PFSK-1 (cell line): ENCODE measurements around the gene PPIC.

Experiments used
- FOXP2 ChIP-seq: optimal IDR thresholded peaks from 2 replicates; pipeline ENCODE3; 2011; ENCODE audit warnings: borderline replicate concordance, control low read depth, inconsistent platforms; ENCODE audit not compliant: insufficient read depth; ENCODE audit errors: extremely low read length, extremely low read depth
- POLR2AphosphoS5 ChIP-seq: IDR thresholded peaks from 2 replicates; pipeline ENCODE4 v1.6.1; 2012; ENCODE audit warnings: low read depth, mild to moderate bottlenecking, control low read depth, low read length, moderate library complexity
- SIN3A ChIP-seq: IDR thresholded peaks from 2 replicates; pipeline ENCODE4 v1.6.1; 2012; ENCODE audit warnings: mild to moderate bottlenecking, low read length, moderate library complexity, borderline replicate concordance; ENCODE audit not compliant: insufficient read depth
- TAF1 ChIP-seq: IDR thresholded peaks from 2 replicates; pipeline ENCODE4 v1.6.1; 2012; ENCODE audit warnings: low read length, control low read depth, borderline replicate concordance; ENCODE audit not compliant: insufficient read depth
- TF ChIP-seq, protein P1 (sequence below), 2 experiments: IDR thresholded peaks; 2 replicates each; pipeline versions ENCODE4 v1.6.1 to v1.8.0; 2011 to 2012; ENCODE audit warnings: low read depth in 2 of 2, low read length in 2 of 2, control low read depth in 1 of 2, inconsistent platforms in 1 of 2, mild to moderate bottlenecking in 1 of 2, moderate library complexity in 1 of 2; ENCODE audit not compliant: insufficient read depth in 1 of 2

The PPIC gene

DNA sequence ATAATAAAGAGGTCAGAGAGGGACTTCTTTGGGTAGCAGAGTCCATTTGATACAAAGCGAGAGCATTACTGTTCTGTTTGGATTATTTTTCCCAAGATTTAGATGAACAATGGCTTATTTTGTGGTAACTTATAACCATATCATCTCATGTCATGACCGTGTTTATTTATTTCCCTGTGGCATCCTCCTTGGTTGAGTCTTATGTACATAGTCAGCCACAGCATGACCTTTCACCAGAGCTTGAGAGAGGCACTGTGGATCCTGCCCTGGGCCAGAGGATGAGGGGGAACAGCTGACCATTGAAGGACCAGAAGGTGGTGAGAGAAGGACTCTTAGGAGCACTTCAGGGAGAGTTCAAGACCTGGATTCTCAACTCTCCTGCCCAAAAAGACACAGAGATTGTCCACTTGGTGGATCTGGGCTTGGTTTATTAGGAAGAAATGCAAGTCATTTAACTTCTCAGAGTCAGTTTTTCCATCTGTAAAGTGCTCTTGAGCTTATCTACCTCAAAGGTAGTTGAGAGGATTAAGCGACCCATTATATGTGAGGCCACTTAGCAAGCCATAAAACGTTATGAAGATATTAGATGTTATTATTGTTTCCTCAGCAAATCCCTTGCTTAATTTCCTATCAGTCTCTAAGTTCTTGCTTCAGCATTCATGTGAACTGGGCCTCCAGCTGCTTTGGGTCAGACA, 51.4 kb downstream of the PPIC start:
- no peak for TF ChIP-seq TAF1
- TF ChIP-seq, protein P1, sequence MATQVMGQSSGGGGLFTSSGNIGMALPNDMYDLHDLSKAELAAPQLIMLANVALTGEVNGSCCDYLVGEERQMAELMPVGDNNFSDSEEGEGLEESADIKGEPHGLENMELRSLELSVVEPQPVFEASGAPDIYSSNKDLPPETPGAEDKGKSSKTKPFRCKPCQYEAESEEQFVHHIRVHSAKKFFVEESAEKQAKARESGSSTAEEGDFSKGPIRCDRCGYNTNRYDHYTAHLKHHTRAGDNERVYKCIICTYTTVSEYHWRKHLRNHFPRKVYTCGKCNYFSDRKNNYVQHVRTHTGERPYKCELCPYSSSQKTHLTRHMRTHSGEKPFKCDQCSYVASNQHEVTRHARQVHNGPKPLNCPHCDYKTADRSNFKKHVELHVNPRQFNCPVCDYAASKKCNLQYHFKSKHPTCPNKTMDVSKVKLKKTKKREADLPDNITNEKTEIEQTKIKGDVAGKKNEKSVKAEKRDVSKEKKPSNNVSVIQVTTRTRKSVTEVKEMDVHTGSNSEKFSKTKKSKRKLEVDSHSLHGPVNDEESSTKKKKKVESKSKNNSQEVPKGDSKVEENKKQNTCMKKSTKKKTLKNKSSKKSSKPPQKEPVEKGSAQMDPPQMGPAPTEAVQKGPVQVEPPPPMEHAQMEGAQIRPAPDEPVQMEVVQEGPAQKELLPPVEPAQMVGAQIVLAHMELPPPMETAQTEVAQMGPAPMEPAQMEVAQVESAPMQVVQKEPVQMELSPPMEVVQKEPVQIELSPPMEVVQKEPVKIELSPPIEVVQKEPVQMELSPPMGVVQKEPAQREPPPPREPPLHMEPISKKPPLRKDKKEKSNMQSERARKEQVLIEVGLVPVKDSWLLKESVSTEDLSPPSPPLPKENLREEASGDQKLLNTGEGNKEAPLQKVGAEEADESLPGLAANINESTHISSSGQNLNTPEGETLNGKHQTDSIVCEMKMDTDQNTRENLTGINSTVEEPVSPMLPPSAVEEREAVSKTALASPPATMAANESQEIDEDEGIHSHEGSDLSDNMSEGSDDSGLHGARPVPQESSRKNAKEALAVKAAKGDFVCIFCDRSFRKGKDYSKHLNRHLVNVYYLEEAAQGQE (IDR thresholded peaks at IDR 0.05; ENCODE audit: insufficient read depth in 1 of 2, low read depth in 2 of 2, low read length in 2 of 2) = no peak
- TF ChIP-seq POLR2AphosphoS5 = no peak
- no peak for TF ChIP-seq SIN3A
- no peak for TF ChIP-seq FOXP2

DNA sequence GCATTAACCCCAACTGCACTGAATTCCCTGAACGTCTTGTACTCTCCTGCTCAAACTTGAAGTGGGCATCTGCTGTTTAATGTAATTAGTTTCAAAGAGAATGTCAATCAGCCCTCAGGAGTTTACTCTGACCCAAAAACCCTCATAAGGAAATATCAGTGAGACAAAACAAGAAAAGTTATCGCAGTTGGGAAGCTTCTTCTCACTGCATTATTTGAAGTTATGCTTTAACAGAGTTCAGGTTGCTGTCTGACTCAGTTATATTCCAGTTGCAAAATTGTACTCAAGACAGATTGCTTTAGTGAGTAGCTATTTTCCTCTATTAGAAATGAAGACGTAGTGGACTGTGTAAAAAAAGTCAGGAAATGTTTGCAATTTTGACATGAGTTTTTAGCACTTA, 52.1 kb downstream of the PPIC start:
- TF ChIP-seq POLR2AphosphoS5 = no peak
- TF ChIP-seq, protein P1 (IDR thresholded peaks at IDR 0.05; ENCODE audit: insufficient read depth in 1 of 2, low read depth in 2 of 2, low read length in 2 of 2) = no peak
- TF ChIP-seq SIN3A = no peak
- no peak for TF ChIP-seq FOXP2
- no peak for TF ChIP-seq TAF1

DNA sequence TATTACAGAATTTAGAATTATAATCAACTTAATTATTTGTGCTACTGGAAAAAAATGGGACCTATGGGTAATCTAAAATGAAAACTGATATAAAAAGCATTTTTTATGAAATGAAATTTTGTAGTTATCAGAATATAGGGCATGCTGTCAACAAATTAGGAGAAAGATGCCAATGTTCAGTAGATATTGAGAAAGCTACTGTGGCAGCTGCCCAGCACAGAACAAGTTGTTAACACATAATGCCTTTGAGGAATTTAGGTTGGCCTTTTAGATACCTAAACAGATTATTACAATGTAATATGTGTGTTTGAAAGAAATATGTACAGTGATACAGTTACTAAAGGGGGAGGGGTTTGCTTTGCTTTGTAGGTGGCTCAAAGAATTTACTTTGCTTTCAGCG, 54.1 kb downstream of the PPIC start:
- TF ChIP-seq SIN3A (no peak), TAF1 (no peak), FOXP2 (no peak), POLR2AphosphoS5 (no peak)
- TF ChIP-seq, protein P1 (IDR thresholded peaks at IDR 0.05; ENCODE audit: insufficient read depth in 1 of 2, low read depth in 2 of 2, low read length in 2 of 2) = no peak

DNA sequence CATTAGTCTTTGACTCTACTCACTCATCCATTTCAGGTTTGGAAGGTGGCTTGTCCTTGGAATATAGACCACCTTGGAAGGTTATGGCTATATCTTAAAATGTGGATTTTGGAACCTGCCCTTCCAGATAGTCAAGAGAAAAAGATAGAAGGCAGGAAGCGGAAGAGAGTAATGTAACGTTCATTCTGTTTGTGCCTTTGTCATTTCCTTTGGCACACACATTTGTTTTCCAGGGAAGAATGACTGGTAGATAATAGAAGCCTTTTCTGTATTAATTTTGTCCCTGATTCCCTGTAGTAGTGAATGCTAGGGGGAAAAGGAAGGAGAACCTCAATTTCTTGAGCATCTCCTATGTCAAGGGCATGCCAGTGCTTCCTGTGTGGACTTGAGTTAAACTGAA, 54.7 kb downstream of the PPIC start:
- TF ChIP-seq FOXP2 = no peak
- TF ChIP-seq SIN3A = no peak
- TF ChIP-seq POLR2AphosphoS5 = no peak

DNA sequence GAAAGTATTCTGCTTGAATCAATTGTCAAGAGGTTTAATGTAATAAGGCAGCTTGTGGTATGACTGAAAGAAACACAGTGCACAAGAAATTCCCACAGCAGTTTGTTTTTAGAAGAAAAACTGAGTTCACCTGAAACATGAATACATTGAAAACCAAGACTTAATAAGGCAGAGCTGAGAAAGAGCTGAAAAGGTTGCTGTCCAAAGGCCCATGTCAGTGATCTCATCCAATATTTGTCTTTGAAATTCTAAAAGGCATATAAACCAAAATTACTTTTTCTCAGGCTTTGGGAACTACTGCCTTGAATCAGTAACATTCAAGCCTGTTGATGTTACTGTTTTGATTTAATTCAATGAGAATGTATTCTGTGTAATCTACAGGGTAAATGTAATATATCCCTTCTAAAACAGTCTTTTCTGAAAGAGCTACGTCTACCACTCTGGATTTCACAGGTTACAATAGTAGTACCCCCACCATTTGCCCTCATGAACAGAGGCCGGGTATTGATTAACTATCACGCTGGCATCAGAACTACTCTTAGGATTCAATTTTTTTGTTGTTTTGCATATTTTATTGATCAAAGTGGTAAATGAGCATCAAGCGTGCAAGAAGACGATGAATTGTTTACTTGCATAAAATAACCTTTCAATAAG, 57.8 kb downstream of the PPIC start:
- TF ChIP-seq POLR2AphosphoS5 (no peak), TAF1 (no peak), SIN3A (no peak), FOXP2 (no peak)
- TF ChIP-seq, protein P1 (IDR thresholded peaks at IDR 0.05; ENCODE audit: insufficient read depth in 1 of 2, low read depth in 2 of 2, low read length in 2 of 2) = no peak
